SIG-M5 (cell line): ENCODE measurements around the gene SMARCA1.

Source experiments
- DNase-seq: peaks from one replicate; lab custom pipeline; 2025; lab: John Stamatoyannopoulos, UW

The SMARCA1 gene

GRCh38 chrX:129529685-129530281, 6.5 kb upstream of the SMARCA1 start:
- DNase-seq = no peak

- DNase-seq = no peak
Measured at GRCh38 chrX:129525896-129526295, 2.6 kb upstream of the SMARCA1 start.

- no peak for DNase-seq
Measured at GRCh38 chrX:129525162-129525561, 1.9 kb upstream of the SMARCA1 start.

GRCh38 chrX:129524250-129524850, 1.1 kb upstream of the SMARCA1 start:
- no peak for DNase-seq

GRCh38 chrX:129522184-129523078, 859 bp downstream of the SMARCA1 start:
- DNase-seq = no peak

- DNase-seq = no peak
Measured at GRCh38 chrX:129520151-129520550, 3.1 kb downstream of the SMARCA1 start.

- no peak for DNase-seq
Measured at GRCh38 chrX:129516402-129516801, 6.9 kb downstream of the SMARCA1 start.

GRCh38 chrX:129512409-129512808, 10.9 kb downstream of the SMARCA1 start:
- DNase-seq = no peak

GRCh38 chrX:129511689-129512088, 11.6 kb downstream of the SMARCA1 start:
- DNase-seq = no peak

- no peak for DNase-seq
Measured at GRCh38 chrX:129510331-129510730, 13.0 kb downstream of the SMARCA1 start.

- DNase-seq = no peak
Measured at GRCh38 chrX:129497146-129497843, 26.0 kb downstream of the SMARCA1 start.

- DNase-seq = no peak
Measured at GRCh38 chrX:129496625-129497024, 26.7 kb downstream of the SMARCA1 start.

GRCh38 chrX:129495900-129496299, 27.4 kb downstream of the SMARCA1 start:
- no peak for DNase-seq

- DNase-seq = no peak
Measured at GRCh38 chrX:129494887-129495286, 28.4 kb downstream of the SMARCA1 start.

- no peak for DNase-seq
Measured at GRCh38 chrX:129493643-129494042, 29.6 kb downstream of the SMARCA1 start.

- no peak for DNase-seq
Measured at GRCh38 chrX:129490330-129490729, 33.0 kb downstream of the SMARCA1 start.

- DNase-seq = no peak
Measured at GRCh38 chrX:129488359-129488758, 34.9 kb downstream of the SMARCA1 start.

- no peak for DNase-seq
Measured at GRCh38 chrX:129480889-129481288, 42.4 kb downstream of the SMARCA1 start.

- DNase-seq = no peak
Measured at GRCh38 chrX:129478516-129478915, 44.8 kb downstream of the SMARCA1 start.

- no peak for DNase-seq
Measured at GRCh38 chrX:129472116-129472515, 51.2 kb downstream of the SMARCA1 start.

GRCh38 chrX:129462707-129463106, 60.6 kb downstream of the SMARCA1 start:
- no peak for DNase-seq

GRCh38 chrX:129461801-129462456, 61.4 kb downstream of the SMARCA1 start:
- DNase-seq = no peak
